Activated gamma-delta T cell treated with anti-CD3 and anti-CD28 coated beads, Interleukin-2, amount 50 U/mL, for 16 hours (primary cell): Measurements from ENCODE around the gene ZNF185.
A peak's percentile ranks its signal among the peaks of the same experiment; 100 is the strongest.

Experiments used
- DNase-seq: peaks from one replicate; pipeline ENCODE4 v3.0.0-alpha.2; 2020; ENCODE audit warnings: low read depth

The ZNF185 gene

DNA sequence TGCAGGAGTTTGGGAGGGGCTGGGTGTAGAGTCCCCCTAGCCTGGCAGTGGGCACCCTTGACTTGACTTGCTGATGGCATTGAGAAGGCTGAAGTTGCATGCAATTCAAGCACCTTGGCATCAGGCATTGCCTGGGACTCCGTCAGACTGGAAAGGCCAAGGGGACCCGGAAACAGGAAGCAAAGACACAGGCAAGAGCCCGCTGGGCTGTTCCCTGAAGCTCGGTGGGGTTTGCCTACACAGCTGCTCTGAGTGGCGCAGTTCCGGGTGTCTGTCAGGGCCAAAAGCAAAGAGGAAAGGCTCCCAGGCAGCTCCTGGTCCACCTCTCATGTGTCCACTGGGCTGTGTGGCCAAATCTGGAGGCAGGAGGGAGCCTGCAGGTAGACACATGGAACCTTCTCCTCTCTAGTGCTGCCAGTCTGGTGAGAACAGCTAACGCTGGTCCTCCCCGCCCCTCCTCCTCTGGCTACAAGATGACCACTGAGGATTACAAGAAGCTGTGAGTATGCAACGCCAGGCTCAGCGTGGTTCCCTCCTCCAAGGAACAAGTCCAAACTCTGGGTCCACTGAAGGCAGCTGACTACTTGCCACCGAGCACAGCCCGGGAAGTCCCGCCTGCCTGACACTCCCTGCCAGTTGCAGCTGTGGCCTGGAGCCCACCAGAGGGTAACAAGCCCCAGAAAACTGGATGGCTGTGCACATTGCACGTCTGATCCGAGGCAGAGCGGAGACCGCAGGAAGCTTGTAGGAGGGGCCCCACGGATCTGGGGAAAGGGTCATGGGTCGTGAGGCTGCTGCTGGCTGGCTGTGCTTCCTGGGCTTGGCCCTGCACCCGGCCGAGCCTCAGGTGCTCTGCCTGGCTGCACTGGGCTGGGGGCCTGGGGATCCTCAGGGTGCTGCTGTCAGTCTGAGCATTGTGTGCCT is 20.1 kb downstream of the ZNF185 start:
- DNase-seq, result no peak

GRCh38 chrX:152918707-152919106 is 20.8 kb downstream of the ZNF185 start:
- DNase-seq, result no peak

DNA sequence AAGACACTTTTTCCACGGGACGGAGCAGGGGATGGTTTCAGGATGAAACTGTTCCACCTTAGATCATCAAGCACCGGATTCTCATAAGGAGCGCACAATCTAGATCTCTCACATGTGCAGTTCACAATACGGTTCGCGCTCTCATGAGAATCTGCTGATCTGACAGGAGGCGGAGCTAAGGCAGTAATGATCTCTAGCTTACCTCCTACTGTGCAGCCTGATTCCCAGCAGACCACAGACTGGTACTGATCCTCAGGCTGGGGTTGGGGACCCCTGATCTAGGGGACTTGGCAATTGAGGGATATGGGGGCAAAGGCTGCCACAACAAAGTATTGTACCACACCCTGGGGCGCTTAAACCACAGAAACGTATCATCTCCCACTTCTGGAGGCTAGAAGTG is 25.7 kb downstream of the ZNF185 start:
- no peak for DNase-seq

- DNase-seq, result no peak
These were observed 28.0 kb downstream of the ZNF185 start for GRCh38 chrX:152925835-152926234.

DNA sequence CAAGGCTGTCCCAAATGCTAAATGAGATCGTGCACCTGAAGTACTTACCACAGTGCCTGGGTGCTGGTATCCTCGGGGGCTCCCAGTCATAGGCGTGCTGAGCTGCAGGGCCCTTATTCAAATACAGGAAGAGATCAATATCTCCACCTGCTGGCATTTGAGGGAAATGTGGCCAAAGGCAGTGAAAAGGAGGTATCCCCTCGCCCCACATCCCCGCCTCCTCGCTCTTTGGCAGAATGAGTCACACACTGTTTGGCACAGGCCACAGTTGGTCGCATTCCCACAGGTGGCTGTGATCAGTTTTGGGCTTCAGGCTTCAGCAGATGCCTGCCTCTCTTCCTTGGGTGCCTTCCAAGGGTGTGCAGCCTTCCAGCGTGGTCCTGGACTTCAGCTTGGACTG is 28.4 kb downstream of the ZNF185 start:
- peak; percentile 17 for DNase-seq

DNA sequence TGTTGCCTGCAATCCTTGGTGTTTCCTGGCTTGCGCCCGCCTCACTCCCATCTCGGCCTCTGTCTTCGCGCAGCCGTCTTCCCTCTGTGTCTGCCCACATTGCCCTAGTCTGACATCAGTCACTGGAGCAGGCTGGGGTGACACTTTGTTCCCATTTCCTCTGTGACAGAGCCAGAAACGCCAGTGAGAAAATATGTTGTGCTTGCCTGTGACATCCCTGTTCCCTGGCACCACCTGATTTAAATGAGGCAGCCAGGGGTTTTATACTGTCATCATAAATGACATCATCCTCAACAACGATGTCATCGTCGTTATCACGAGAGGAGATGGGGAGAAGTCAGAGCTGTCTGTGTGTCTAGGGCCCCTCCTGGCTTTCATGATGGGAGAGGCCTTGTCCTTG is 29.1 kb downstream of the ZNF185 start:
- DNase-seq, result no peak

- DNase-seq, result no peak
These were observed 30.2 kb downstream of the ZNF185 start for GRCh38 chrX:152927858-152928760.

DNA sequence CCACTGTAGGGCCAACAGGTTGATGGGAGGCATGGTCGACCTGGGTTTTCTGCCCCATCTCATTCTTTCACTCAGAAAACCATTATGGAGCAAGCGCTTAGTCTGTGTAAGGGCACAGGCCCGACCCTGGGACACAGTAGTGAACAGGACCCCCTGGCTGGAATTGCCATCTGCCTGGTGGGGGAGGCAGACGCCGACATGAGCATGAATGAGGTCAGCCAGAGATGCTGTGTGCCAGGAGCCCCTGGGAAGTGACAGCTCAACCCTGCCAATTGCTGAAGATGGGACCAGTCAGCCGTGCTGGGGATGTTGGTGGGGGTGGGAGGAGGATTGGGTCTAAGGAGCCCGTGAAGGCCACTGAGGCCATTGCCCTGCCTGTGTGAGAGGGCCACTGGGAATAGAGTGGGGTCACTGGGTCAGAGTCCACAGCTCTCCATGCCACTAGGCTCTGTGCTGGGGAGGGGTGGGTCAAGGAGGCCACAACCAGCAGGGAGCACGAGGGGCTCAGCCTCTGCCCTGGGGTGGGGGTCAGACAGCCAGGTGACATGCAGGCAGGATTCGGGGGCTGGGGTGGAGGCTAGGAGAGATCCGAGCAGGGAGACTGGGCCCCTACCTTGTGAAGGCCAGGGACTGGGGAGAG is 31.0 kb downstream of the ZNF185 start:
- no peak for DNase-seq

DNA sequence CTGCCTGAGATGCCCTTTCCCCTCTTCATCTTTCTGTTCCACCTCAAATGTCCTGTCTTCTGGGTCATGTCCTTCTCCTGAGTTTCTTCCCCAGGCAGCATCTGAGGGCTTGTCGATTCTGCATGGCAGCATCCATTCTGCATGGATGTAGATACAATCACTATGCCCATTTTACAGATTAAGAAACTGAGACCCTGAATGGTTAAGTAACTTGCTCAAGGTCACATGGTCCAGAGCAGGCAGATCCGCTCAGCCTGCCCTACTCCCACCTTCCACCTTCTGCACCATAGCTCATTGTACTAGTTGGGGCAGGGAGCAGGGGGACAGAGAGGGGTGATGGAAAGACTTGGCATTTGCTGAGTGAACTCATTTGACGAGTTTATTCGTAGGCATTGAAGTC is 32.0 kb downstream of the ZNF185 start:
- DNase-seq, result no peak

- no peak for DNase-seq
These were observed 32.6 kb downstream of the ZNF185 start for GRCh38 chrX:152930516-152930915.

DNA sequence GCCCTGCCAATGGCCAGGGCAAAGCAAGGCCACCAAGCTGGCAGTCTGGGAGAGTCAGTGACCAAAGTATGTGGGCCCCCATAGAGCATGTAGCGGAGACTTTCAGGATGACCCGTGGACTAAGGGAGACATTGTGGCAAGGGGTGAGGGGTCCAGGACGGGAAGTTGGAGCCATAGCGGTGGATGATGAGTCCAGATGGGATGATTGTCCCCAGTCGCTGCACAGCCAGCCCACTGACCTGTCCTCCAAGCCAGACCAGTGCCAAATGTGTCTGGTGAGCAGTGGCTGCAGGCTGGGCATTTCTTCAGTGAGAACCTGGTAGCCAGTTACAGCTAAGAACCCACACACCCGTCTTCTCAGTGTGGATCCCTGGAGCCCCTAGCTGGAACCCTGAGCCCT is 34.3 kb downstream of the ZNF185 start:
- DNase-seq, result no peak

DNA sequence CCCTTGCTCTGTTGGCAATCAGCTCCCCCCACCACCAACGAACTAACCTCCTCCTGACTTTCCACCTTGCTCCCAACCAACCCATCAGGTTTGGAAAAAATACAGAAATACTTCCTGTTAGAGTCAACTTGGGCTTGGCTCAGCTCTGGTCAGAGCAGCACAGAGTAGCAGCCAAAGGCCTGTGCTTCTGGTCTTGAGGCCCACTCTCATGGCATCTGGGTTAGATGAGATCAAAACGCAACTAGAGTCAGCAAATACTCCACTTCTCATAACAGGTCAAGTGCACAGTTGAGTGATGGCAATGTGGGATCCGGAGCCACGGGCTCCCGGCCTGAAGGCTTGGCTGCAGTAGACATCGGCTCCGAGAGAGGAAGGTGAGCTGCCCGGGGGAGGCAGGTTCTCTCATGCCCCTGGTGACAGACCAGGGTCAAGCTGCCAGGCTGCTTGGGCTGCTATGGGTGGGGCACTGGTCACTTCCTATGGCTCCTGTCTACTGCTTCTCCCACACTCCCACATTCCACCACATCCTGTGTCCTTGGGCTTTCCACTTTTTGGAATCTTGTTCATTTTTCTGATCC is 34.8 kb downstream of the ZNF185 start:
- no peak for DNase-seq

DNA sequence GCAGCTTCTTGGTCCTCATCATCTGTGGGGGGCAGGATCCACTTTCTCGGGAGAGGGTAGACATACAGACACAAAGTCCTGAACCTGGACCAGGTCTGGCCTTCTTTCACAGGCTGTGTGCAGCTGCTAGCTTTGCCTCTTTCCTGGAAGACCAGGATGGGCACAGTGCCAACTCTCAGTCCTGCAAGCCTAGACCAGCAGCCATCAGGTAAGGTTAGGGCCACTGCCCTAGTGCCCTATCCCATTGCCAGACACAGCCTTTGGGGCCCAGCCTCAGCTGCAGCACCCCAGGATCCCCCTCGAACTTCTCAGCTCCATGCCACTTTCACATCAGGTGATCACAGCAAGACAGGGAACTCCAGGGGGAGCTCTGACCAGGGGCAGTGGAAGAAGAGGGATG is 38.4 kb downstream of the ZNF185 start:
- no peak for DNase-seq

DNA sequence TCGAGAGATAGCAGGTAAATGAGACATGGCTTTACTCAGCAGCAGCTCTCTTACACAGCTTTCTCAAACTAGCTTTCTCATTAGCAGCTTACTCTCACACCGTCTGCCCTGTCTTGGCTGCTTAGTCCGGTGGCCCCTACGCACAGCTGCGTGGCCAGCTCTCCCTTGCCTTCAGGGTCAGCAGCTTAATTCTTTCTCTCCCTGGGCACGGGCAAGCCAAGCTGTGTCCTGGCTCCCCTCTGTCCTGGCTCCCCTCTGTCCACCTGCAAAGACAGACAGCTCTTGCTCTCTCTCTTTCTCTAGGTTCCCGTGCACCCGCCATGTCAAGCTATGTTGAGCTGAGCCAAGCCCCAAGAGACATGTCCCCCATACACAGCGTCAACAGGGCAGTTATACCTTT is 39.4 kb downstream of the ZNF185 start:
- no peak for DNase-seq

- peak; percentile 77 for DNase-seq
These were observed 43.6 kb downstream of the ZNF185 start for GRCh38 chrX:152941328-152942076.

GRCh38 chrX:152942077-152942442 is 44.2 kb downstream of the ZNF185 start:
- DNase-seq, result no peak

DNA sequence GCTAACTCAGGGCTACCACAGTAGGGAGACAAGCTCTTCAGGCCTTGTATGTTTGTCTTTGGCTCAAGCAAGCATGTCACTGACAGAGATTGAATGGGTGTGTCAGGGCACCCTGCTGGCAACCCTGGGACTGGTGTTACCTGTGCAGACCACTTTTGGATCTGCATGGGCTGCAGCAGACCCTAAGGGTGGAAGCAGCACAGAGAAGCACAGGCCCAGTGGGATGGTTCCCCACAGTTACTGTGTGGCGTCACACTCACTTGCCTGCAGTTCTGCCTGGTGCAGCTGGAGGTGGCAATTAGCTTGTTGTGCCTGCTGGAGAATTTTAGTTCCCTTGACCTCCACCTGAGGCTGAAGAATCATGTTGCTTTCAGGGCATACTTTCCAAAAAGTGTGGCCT is 46.0 kb downstream of the ZNF185 start:
- no peak for DNase-seq

GRCh38 chrX:152945021-152945979 is 47.4 kb downstream of the ZNF185 start:
- no peak for DNase-seq

GRCh38 chrX:152946681-152947080 is 48.8 kb downstream of the ZNF185 start:
- DNase-seq, result no peak
